ENCODE measurements around the gene BRCA1.

Gene BRCA1

DNA sequence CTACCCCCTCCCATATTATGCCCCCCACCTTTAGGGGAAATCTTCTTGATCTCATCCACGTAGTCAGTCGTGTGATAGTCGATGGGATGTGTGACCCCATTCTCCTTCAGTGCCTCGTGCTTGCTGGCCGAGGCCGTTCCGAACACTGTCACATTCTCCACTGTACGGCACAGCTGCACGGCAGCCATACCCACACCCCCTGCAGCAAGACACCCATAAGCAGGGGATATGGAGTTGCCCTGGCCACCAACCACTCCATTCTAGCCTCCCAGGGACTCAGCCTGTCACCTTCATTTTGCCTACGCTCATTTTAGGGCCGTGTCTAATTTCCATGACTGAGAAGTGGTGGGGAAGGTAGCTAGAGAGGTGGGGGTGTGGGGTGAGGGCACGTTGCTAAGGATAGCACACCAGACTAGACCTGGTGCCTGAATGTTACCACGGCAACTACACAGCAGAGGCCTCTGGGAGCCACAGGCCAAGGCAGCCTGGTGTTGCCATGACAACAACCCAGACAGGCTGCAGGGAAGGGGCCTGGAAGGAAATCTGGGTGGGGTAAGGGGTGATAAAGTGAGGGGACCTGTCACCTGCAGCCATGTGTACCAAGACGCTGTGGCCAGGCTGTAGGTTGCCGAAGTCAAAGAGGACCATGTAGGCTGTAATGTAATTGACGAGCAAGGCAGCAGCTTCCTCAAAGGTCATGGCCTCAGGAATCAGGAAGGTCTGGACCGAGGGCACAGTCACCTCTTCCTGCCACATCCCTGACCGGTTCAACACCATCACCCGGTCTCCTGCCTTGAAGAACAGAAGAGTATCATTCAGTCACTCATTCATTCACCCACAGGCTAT lies 106.9 kb downstream of the BRCA1 start:
- no peak for TF ChIP-seq CTCF (conservative IDR thresholded peaks at IDR 0.05; ENCODE audit: control insufficient read depth, insufficient read depth, low read depth, low read length)
- DNase-seq (ENCODE audit: low read depth): no peak
- H3K4me3 ChIP-seq (ENCODE audit: control insufficient read depth, low read depth, low read length): no peak overlapping the region

- DNase-seq (ENCODE audit: low read depth): no peak
- TF ChIP-seq CTCF (conservative IDR thresholded peaks at IDR 0.05; ENCODE audit: control insufficient read depth, insufficient read depth, low read depth, low read length): no peak
- H3K4me3 ChIP-seq (ENCODE audit: control insufficient read depth, low read depth, low read length): no peak overlapping the region
Measured at GRCh38 chr17:43016216-43016615, 108.9 kb downstream of the BRCA1 start.

GRCh38 chr17:43015579-43015978 lies 109.6 kb downstream of the BRCA1 start:
- H3K4me3 ChIP-seq (ENCODE audit: control insufficient read depth, low read depth, low read length): no peak overlapping the region
- DNase-seq (ENCODE audit: low read depth): peak; percentile 28
- no peak for TF ChIP-seq CTCF (conservative IDR thresholded peaks at IDR 0.05; ENCODE audit: control insufficient read depth, insufficient read depth, low read depth, low read length)

- DNase-seq (ENCODE audit: low read depth): no peak
- no peak for TF ChIP-seq CTCF (conservative IDR thresholded peaks at IDR 0.05; ENCODE audit: control insufficient read depth, insufficient read depth, low read depth, low read length)
- no peak overlapping the region for H3K4me3 ChIP-seq (ENCODE audit: control insufficient read depth, low read depth, low read length)
Measured at GRCh38 chr17:43014649-43015542, 110.3 kb downstream of the BRCA1 start.

GRCh38 chr17:43014020-43014648 lies 111.0 kb downstream of the BRCA1 start:
- no peak overlapping the region for H3K4me3 ChIP-seq (ENCODE audit: control insufficient read depth, low read depth, low read length)
- no peak for TF ChIP-seq CTCF (conservative IDR thresholded peaks at IDR 0.05; ENCODE audit: control insufficient read depth, insufficient read depth, low read depth, low read length)
- DNase-seq (ENCODE audit: low read depth): no peak

- TF ChIP-seq CTCF (conservative IDR thresholded peaks at IDR 0.05; ENCODE audit: control insufficient read depth, insufficient read depth, low read depth, low read length): no peak
- no peak for DNase-seq (ENCODE audit: low read depth)
- no peak overlapping the region for H3K4me3 ChIP-seq (ENCODE audit: control insufficient read depth, low read depth, low read length)
Measured at GRCh38 chr17:43013296-43013695, 111.9 kb downstream of the BRCA1 start.

Measured in fibroblast of mammary gland (primary cell).